Measurements from ENCODE around the gene DRG2.

Gene DRG2

GRCh38 chr17:18076936-18077335 lies 10.8 kb upstream of the DRG2 start:
- peak; percentile 19 for DNase-seq (ENCODE audit: low read depth)

DNA sequence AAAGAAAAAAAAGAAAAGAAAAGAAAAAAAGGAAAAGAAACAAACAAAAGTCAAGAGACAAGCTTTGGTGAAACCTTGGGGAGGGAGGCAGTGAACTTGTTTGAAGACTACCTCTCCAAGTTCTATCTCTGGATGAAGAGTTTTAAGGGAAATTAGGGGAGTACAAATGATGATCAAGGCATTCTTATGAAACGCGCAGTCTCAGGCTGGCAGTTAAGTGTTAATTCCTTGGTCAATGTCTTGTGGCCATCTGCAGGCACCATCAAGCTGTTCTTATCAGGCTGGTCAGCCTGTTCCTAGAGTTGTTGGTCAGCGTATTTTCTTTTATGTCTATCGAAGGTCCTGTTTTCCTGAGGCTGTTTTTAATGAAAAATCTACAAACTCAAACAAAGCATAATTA lies 8.2 kb upstream of the DRG2 start:
- no peak for DNase-seq (ENCODE audit: low read depth)

DNA sequence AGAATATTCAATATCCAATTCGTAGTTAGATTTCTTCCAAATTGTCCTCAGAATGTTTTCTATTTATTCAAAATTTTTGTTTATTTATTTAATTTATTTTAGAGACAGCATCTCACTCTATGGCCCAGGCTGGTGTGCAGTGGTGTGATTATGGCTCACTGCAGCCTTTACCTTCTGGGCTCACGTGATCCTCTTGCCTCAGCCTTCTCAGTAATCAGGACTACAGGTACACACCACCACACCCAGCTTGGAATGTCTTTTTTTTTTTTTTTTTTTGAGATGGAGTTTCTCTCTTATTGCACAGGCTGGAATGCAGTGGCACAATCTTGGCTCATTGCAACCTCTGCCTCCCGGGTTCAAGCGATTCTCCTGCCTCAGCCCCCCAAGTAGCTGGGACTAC lies 3.5 kb upstream of the DRG2 start:
- DNase-seq (ENCODE audit: low read depth), result no peak

DNA sequence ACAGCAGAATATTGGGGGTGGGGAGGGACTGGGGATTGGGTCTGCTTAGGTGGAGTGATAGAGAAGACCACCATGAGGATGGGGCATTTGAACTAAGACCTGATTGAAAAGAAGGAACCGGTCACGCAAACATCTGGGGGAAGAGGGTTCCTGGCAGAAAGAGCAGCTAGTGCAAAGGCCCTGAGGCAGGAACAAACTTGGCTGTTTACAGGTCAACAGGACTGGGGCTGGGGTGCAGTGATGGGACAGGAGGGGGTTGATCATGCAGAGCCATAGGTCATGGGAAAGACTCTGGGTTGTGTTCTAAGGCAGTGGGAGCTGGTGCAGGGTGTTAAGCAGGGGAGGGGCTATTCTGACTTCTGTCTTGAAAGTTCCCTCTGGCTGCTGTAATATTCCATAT lies 1.9 kb downstream of the DRG2 start:
- DNase-seq (ENCODE audit: low read depth), result no peak

- DNase-seq (ENCODE audit: low read depth), result peak; percentile 91
Measured at GRCh38 chr17:18093616-18094408, 6.1 kb downstream of the DRG2 start.

GRCh38 chr17:18094409-18094807 lies 6.7 kb downstream of the DRG2 start:
- DNase-seq (ENCODE audit: low read depth), result no peak

DNA sequence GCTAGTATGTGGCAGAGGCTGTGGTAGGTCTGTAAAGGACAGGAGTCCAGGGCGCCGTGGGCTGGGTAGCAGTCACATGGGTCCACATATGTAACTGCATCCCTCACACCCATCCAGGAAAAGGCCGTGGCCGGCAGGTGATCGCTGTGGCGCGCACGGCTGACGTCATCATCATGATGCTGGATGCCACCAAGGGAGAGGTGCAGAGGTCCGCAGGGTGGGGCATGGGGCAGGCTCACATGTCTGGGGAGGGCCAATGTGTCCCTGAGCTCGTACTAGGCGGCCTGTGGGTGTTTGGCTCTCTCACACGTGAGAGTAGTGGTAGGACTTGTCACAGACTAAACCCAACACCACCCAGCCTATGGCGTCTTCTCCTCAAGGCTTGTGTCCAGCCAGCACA lies 11.8 kb downstream of the DRG2 start:
- DNase-seq (ENCODE audit: low read depth), result no peak

DNA sequence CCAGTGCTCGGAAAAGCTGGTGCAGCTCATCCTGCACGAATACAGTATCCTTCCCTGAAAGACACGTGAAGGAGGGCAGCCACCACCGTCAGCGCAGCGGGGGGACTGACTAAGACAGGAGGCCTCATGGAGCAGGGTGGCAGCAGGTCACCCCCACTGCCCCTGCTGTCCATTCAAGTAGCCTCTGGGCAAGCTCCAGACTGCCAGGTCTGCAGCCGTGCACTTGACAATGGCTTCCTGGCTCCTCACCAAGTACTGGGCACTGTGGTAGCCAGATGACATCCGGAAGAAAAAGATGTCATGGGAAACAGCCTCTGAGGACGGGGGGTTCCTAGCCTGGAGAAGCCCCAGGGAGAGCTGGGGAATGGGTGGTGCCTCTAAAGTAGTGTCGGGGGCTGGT lies 12.9 kb downstream of the DRG2 start:
- no peak for DNase-seq (ENCODE audit: low read depth)

GRCh38 chr17:18101828-18102227 lies 14.1 kb downstream of the DRG2 start:
- no peak for DNase-seq (ENCODE audit: low read depth)

DNA sequence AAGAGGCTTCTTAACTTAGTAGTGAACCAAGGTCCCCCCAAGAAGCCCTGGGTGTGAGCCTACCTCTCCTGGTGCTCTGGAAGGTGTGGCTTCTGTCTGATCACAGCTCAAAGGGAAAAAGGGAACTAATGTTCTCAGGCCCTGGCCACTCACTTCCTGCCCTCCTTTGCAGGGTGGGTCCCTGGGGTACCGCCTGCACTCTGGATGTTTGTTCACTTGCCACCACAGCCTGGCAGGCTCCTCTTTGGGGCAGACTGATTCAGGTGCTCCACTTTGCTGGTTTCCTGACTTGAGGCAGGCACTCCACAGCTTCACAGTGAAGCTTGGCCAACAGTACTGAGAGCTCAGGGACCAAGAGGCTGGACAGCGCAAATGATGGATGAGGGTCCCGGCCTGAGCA lies 14.9 kb downstream of the DRG2 start:
- no peak for DNase-seq (ENCODE audit: low read depth)

- DNase-seq (ENCODE audit: low read depth), result no peak
Measured at GRCh38 chr17:18105027-18105426, 17.3 kb downstream of the DRG2 start.

DNA sequence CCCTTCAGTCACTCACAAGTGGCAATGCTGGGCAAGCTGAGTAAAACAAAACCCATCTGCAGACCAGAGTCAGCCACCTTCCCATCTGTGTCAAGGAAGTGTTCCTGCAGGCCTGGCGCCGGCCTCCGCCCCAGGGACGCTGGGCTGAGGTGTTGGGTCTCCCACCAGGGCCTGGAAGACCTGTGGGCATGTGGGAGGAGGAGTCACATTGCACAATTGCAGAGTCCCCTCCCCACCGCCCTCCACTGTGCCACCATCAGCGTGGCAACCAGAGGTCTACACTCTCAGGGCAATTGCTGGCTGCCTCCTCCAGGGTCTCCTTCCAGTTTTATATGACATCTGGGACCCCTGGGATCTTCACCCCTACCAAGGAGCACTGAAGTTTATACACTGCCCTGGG lies 17.8 kb downstream of the DRG2 start:
- DNase-seq (ENCODE audit: low read depth), result no peak

GRCh38 chr17:18106211-18106610 lies 18.5 kb downstream of the DRG2 start:
- no peak for DNase-seq (ENCODE audit: low read depth)

GRCh38 chr17:18107061-18107790 lies 19.5 kb downstream of the DRG2 start:
- no peak for DNase-seq (ENCODE audit: low read depth)

DNA sequence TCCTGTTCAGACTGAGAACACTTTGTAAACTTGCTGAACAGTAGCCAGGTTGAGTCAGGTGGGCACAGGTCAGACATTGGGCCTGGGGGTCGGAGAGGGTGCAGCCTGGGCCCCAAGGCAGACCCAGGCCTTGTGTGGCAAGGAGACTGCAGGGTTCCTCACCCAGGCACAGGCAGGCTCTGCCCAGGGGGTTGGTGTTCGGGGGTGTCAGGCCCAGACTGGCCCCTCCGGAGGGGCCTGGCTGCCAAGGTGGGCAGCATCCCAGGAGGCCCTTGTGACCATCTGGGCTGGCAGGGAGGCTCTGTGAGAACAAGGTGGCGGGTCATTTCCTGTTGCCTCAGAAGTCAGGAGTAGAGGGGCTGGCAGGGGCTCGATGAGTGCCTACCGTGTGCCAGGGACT lies 20.2 kb downstream of the DRG2 start:
- DNase-seq (ENCODE audit: low read depth), result no peak

- no peak for DNase-seq (ENCODE audit: low read depth)
Measured at GRCh38 chr17:18108401-18109312, 20.9 kb downstream of the DRG2 start, which contains the start of gene MYO15A. TSS of gene MYO15A (plus strand) at chr17:18108756. CDS start at chr17:18118801, 10,045 bp downstream.

- no peak for DNase-seq (ENCODE audit: low read depth)
Measured at GRCh38 chr17:18109935-18110485, 22.3 kb downstream of the DRG2 start.

GRCh38 chr17:18110636-18111145 lies 22.9 kb downstream of the DRG2 start:
- DNase-seq (ENCODE audit: low read depth), result no peak

DNA sequence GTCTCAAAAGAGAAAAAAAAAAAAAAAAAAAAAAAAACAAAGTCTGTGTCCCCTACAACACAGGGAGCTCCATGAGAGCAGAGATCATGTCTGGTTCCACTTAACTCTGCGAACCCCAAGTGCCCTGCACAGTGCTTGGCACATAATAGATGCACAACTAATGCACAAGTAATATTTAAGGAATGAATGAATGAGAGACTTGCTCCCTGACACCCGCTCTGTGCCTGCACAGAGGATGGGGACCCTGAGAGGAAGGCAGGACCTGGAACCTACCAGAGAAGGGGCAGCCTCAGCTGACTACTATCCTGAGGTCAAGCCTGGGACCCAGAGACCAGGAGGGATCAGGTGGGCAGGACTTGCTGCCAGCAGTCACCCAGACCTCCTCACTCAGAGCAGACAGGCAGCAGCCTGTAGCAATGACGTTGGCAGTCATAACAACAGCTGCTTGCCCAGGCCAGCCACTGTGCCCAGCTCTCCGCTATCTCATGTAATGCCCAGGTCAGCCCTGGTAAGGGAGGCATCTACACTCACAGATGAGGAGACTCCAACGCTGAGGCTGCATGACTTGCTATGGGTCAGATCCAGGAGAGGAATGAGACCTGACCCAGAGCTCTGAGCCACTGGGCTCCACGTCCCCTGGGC lies 23.7 kb downstream of the DRG2 start:
- no peak for DNase-seq (ENCODE audit: low read depth)

DNA sequence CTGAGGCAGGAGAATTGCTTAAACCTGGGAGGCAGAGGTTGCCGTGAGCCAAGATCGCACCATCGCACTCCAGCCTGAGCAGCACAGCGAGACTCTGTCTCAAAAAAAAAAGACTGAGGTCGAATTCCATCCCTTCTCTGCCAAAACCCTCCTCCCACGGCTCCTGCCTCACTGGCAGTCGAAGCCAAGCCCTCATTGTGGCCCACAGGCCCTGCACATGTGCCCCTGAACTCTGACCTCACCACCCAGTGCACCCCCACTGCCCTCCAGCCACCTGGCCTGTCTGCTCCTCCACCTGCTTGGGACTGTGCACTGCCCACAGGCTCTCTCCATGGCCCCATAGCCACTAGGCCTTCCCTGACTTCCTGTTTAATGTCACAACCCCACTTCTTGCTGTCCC lies 27.8 kb downstream of the DRG2 start:
- no peak for DNase-seq (ENCODE audit: low read depth)

- no peak for DNase-seq (ENCODE audit: low read depth)
Measured at GRCh38 chr17:18116078-18116477, 28.3 kb downstream of the DRG2 start.

Measured in amniotic epithelial cell (primary cell).